HG02852 (cell line): ENCODE results near the gene TIAL1.
"Not testable (repeated sequence)": the region's sequence is repeated elsewhere in the genome, so short reads cannot be mapped to it uniquely, and the experiment has no call there.

ENCODE experiments used
- ATAC-seq: cut with Tn5 transposase; IDR thresholded peaks from one replicate; pipeline ENCODE4 v1.9.1; 2021; ENCODE audit warnings: mild to moderate bottlenecking, moderate library complexity; ENCODE audit not compliant: unreplicated experiment

The TIAL1 gene

GRCh38 chr10:119616882-119617570 lies 20.3 kb upstream of the TIAL1 start:
- ATAC-seq = no peak

- ATAC-seq = no peak
Measured at GRCh38 chr10:119614686-119615085, 17.9 kb upstream of the TIAL1 start.

- no peak for ATAC-seq
Measured at GRCh38 chr10:119613741-119614140, 17.0 kb upstream of the TIAL1 start.

- ATAC-seq = no peak
Measured at GRCh38 chr10:119611433-119611832, 14.7 kb upstream of the TIAL1 start.

- no peak for ATAC-seq
Measured at GRCh38 chr10:119609516-119609915, 12.8 kb upstream of the TIAL1 start.

- ATAC-seq = no peak
Measured at GRCh38 chr10:119608316-119609155, 11.8 kb upstream of the TIAL1 start.

GRCh38 chr10:119604468-119604867 lies 7.7 kb upstream of the TIAL1 start:
- no peak for ATAC-seq

GRCh38 chr10:119602241-119603095 lies 5.7 kb upstream of the TIAL1 start:
- no peak for ATAC-seq

- no peak for ATAC-seq
Measured at GRCh38 chr10:119598397-119598796, 1.6 kb upstream of the TIAL1 start.

- ATAC-seq = no peak
Measured at GRCh38 chr10:119597405-119598186, 832 bp upstream of the TIAL1 start.

- peak; percentile 2 for ATAC-seq
Measured at GRCh38 chr10:119595676-119596515, 868 bp downstream of the TIAL1 start.

GRCh38 chr10:119595134-119595675 lies 1.6 kb downstream of the TIAL1 start:
- no peak for ATAC-seq

GRCh38 chr10:119588071-119588470 lies 8.7 kb downstream of the TIAL1 start:
- no peak for ATAC-seq

GRCh38 chr10:119578355-119578754 lies 18.4 kb downstream of the TIAL1 start:
- no peak for ATAC-seq

- ATAC-seq = no peak
Measured at GRCh38 chr10:119575991-119576390, 20.8 kb downstream of the TIAL1 start.

- no peak for ATAC-seq
Measured at GRCh38 chr10:119575506-119575905, 21.3 kb downstream of the TIAL1 start.

GRCh38 chr10:119567978-119568377 lies 28.8 kb downstream of the TIAL1 start:
- no peak for ATAC-seq

- ATAC-seq = no peak
Measured at GRCh38 chr10:119562097-119562496, 34.7 kb downstream of the TIAL1 start.

- not testable (repeated sequence) for ATAC-seq
Measured at GRCh38 chr10:119559511-119559910, 37.3 kb downstream of the TIAL1 start.
